SK-N-SH treated with all-trans-retinoic acid at 6 μM for 48 hours (cell line): ENCODE data around the gene TSPAN18.

Experiments used
- CSRNP3 ChIP-seq: fragments of 250-450 bp; sonication (Bioruptor Pico); IDR thresholded peaks from 2 replicates; pipeline ENCODE4 v1.5.1; 2021; ENCODE audit warnings: mild to moderate bottlenecking, moderate library complexity
- TSHZ2 ChIP-seq: fragments of 250-450 bp; sonication (Bioruptor Pico); IDR thresholded peaks from 2 replicates; pipeline ENCODE4 v1.5.0; 2020; ENCODE audit warnings: mild to moderate bottlenecking, moderate library complexity
- ZC3H10 ChIP-seq: fragments of 250-450 bp; sonication (Bioruptor Pico); IDR thresholded peaks from 2 replicates; pipeline ENCODE4 v1.5.1; 2021; ENCODE audit warnings: mild to moderate bottlenecking, moderate library complexity
- ZFP30 ChIP-seq: fragments of 450-650 bp; formaldehyde crosslinking; IDR thresholded peaks from 2 replicates; pipeline ENCODE4 v1.5.0; 2022; ENCODE audit warnings: mild to moderate bottlenecking, moderate library complexity

GRCh38 chr11:44846852-44847251 lies 120.1 kb downstream of the TSPAN18 start:
- TF ChIP-seq ZC3H10 (CRISPR knock-in tag) (no peak), CSRNP3 (CRISPR knock-in tag) (no peak), TSHZ2 (CRISPR knock-in tag) (no peak), ZFP30 (CRISPR knock-in tag) (no peak)
